ENCODE results near the gene HMX3.

Gene HMX3

GRCh38 chr10:123180101-123181090 lies 44.6 kb downstream of the HMX3 start:
- no peak for DNase-seq

- no peak for DNase-seq
Measured at GRCh38 chr10:123183724-123184123, 48.0 kb downstream of the HMX3 start.

GRCh38 chr10:123187781-123188180 lies 52.0 kb downstream of the HMX3 start:
- no peak for DNase-seq
